DND-41 (cell line): ENCODE measurements around the gene FGF14.

Experiments used
- ATAC-seq: fragments of 200-7000 bp; cut with Tn5 transposase; 3 replicates; pipeline ENCODE4 v1.9.1; 2021; ENCODE audit warnings: low read depth; ENCODE audit not compliant: insufficient read depth
- DNase-seq: peaks from one replicate; pipeline ENCODE4 v3.0.0-alpha.2; 2020
- H2AFZ ChIP-seq: 2 replicates; pipeline ENCODE4 v1.6.0; 2012; ENCODE audit warnings: low read depth, low read length
- H3K27ac ChIP-seq: 2 replicates; pipeline ENCODE4 v1.5.1; 2012; ENCODE audit warnings: low read length, inconsistent platforms
- H3K27me3 ChIP-seq: fragments of 200-600 bp; sonication (generic); 2 replicates; pipeline ENCODE4 v1.6.0; 2012; ENCODE audit warnings: low read length, mild to moderate bottlenecking, inconsistent platforms; ENCODE audit not compliant: insufficient read depth, poor library complexity
- H3K36me3 ChIP-seq: 2 replicates; pipeline ENCODE4 v1.5.1; 2012; ENCODE audit warnings: low read length, inconsistent platforms; ENCODE audit not compliant: insufficient read depth
- H3K4me1 ChIP-seq: 2 replicates; pipeline ENCODE4 v1.5.1; 2012; ENCODE audit warnings: mild to moderate bottlenecking, low read length; ENCODE audit not compliant: insufficient read depth
- H3K4me2 ChIP-seq: 2 replicates; pipeline ENCODE4 v1.6.0; 2012; ENCODE audit warnings: mild to moderate bottlenecking, moderate library complexity, low read length, inconsistent platforms; ENCODE audit not compliant: insufficient read depth
- H3K4me3 ChIP-seq, 2 experiments: fragments of 200-600 bp in 1 of 2; shearing (Covaris generic) in 1 of 2; 2 replicates each; pipeline ENCODE4 v1.5.1; 2012 to 2016; ENCODE audit warnings: inconsistent platforms in 2 of 2, low read length in 2 of 2, mild to moderate bottlenecking in 2 of 2, low read depth in 1 of 2, moderate library complexity in 1 of 2
- H3K79me2 ChIP-seq: 2 replicates; pipeline ENCODE4 v1.6.0; 2012; ENCODE audit warnings: low read length, inconsistent platforms; ENCODE audit not compliant: insufficient read depth
- H3K9ac ChIP-seq: 2 replicates; pipeline ENCODE4 v1.6.0; 2012; ENCODE audit warnings: low read depth, mild to moderate bottlenecking, inconsistent platforms, low read length, moderate library complexity
- H3K9me3 ChIP-seq: 2 replicates; pipeline ENCODE4 v1.5.1; 2012; ENCODE audit warnings: low read length, moderate library complexity, mild to moderate bottlenecking, inconsistent platforms; ENCODE audit not compliant: insufficient read depth, severe bottlenecking
- H4K20me1 ChIP-seq: 2 replicates; pipeline ENCODE4 v1.6.0; 2012; ENCODE audit warnings: low read length; ENCODE audit not compliant: insufficient read depth
- EZH2 ChIP-seq: IDR thresholded peaks from 3 replicates; pipeline ENCODE4 v1.6.1; 2012; ENCODE audit warnings: borderline replicate concordance, low read depth, mild to moderate bottlenecking, moderate library complexity, low read length, inconsistent platforms; ENCODE audit not compliant: severe bottlenecking
- TF ChIP-seq, protein P1 (sequence below): IDR thresholded peaks from 2 replicates; pipeline ENCODE4 v1.5.1; 2012; ENCODE audit warnings: borderline replicate concordance, low read length, moderate library complexity, mild to moderate bottlenecking; ENCODE audit not compliant: poor library complexity, severe bottlenecking; ENCODE audit errors: extremely low read depth

FGF14 gene

DNA sequence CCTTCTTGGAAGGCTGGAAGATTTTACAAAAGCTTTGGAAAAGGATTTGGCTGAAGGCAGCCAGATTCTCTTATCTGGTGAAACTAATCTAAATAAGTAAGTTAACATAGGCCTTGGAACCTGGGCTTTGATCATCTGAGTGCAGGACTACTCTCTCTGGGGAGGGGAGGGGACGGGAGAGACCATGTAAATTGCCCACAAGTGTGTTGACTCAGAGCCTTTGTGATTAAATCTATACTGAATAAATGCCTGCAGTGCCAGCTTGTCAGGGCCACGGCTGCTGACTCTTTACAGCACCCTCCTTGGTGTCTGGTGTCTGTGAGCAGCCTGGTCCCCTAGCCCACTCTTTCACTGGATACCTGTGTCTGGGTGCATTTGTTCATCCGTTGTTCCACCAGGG, 698.0 kb downstream of the FGF14 start:
- no peaks in the 10 kb centered on the region for H3K9me3 ChIP-seq
- H3K79me2 ChIP-seq = no peaks in the 10 kb centered on the region
- peak; percentile 56 for DNase-seq
- H3K4me3 ChIP-seq = no peak overlapping the region
- H3K4me1 ChIP-seq = peaks cover 55% of the 10 kb centered on the region
- no peaks in the 10 kb centered on the region for H3K27me3 ChIP-seq
- no peak overlapping the region for H3K9ac ChIP-seq
- no peaks in the 10 kb centered on the region for H4K20me1 ChIP-seq
- H3K27ac ChIP-seq = peak overlapping the region; percentile 47; the same call in 1 of the 2 replicates
- H2AFZ ChIP-seq = no peak overlapping the region
- H3K36me3 ChIP-seq = no peaks in the 10 kb centered on the region
- ATAC-seq = peak; percentile 32
- no peak overlapping the region for H3K4me2 ChIP-seq
- TF ChIP-seq, protein P1, sequence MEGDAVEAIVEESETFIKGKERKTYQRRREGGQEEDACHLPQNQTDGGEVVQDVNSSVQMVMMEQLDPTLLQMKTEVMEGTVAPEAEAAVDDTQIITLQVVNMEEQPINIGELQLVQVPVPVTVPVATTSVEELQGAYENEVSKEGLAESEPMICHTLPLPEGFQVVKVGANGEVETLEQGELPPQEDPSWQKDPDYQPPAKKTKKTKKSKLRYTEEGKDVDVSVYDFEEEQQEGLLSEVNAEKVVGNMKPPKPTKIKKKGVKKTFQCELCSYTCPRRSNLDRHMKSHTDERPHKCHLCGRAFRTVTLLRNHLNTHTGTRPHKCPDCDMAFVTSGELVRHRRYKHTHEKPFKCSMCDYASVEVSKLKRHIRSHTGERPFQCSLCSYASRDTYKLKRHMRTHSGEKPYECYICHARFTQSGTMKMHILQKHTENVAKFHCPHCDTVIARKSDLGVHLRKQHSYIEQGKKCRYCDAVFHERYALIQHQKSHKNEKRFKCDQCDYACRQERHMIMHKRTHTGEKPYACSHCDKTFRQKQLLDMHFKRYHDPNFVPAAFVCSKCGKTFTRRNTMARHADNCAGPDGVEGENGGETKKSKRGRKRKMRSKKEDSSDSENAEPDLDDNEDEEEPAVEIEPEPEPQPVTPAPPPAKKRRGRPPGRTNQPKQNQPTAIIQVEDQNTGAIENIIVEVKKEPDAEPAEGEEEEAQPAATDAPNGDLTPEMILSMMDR = no peak
- TF ChIP-seq EZH2 = no peak

DNA sequence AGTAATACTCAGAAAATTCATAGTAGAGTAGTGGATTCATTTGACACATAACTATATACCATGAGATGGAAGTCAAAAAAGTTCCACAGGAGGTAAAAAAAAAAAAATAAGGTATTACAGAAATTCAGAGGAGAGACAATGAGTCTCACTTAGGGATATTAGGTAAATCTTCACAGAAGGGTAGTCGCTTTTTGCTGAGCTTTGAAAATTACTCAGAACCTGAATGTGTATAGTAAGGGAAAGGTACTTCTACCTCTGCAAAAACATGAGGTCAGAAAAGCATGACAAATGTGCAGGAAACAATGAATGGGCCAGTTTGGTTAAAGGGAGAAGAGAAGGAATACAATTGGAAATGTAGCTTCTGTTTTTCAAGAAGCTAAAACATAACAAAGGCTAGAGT, 698.8 kb downstream of the FGF14 start:
- no peak overlapping the region for H3K27ac ChIP-seq
- H4K20me1 ChIP-seq = no peaks in the 10 kb centered on the region
- no peaks in the 10 kb centered on the region for H3K27me3 ChIP-seq
- H3K79me2 ChIP-seq = no peaks in the 10 kb centered on the region
- DNase-seq (no peak), ATAC-seq (no peak)
- H3K9ac ChIP-seq = no peak overlapping the region
- H3K4me3 ChIP-seq = no peak overlapping the region
- no peak for TF ChIP-seq EZH2
- TF ChIP-seq, protein P1 = no peak
- H2AFZ ChIP-seq = no peak overlapping the region
- no peaks in the 10 kb centered on the region for H3K36me3 ChIP-seq
- no peak overlapping the region for H3K4me2 ChIP-seq
- H3K9me3 ChIP-seq = no peaks in the 10 kb centered on the region
- H3K4me1 ChIP-seq = peaks cover 47% of the 10 kb centered on the region

DNA sequence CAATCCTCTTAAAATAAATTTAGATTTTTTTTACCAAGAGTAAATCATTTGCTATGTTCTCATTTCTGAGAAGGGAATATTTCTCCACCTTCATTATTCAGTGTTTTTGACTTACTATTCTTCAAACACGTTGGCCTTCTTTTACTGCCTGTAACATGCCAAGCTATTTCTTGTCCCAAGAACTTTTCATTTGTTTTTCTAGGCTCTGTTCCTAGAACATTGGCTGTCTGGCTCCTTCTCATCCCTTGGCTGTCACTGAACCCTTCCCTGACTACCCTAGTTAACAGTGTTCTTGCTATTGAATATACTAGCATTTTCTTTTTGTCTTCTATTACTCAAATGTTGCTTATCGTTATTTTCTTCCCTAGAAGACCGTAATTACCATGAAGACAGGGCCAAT, 701.2 kb downstream of the FGF14 start:
- TF ChIP-seq EZH2 = no peak
- TF ChIP-seq, protein P1 = no peak
- no peak for ATAC-seq
- Histone ChIP-seq H4K20me1 (no peaks in the 10 kb centered on the region), H3K9ac (no peak overlapping the region), H3K36me3 (no peaks in the 10 kb centered on the region), H3K27me3 (no peaks in the 10 kb centered on the region), H3K79me2 (no peaks in the 10 kb centered on the region), H3K4me3 (no peak overlapping the region), H3K9me3 (no peaks in the 10 kb centered on the region), H2AFZ (no peak overlapping the region), H3K4me2 (no peak overlapping the region), H3K4me1 (peaks cover 22% of the 10 kb centered on the region), H3K27ac (no peak overlapping the region)
- no peak for DNase-seq

DNA sequence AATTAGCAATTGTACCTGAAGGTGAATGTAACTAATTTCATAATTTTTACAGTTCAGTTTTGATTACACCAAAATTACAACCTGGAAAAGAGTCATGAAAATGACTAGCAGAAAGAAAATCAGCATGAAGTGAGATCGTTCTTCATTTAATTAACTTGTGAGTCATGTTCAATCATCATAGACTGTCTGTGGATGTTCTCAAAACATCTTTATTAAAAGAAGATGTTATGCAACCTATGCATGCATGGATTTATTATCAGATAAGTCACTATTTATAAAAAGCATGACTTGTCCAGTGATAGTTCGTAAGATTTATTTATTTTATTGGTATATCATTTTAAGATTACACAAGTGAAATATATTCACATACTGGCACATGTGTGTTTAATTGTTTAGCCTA, 703.4 kb downstream of the FGF14 start:
- no peak overlapping the region for H3K27ac ChIP-seq
- no peak for TF ChIP-seq EZH2
- TF ChIP-seq, protein P1 = no peak
- no peak for ATAC-seq
- no peaks in the 10 kb centered on the region for H3K9me3 ChIP-seq
- H3K4me3 ChIP-seq = no peak overlapping the region
- no peaks in the 10 kb centered on the region for H3K36me3 ChIP-seq
- H3K4me1 ChIP-seq = peaks cover under 1% of the 10 kb centered on the region; the same call in 1 of the 2 replicates
- H3K9ac ChIP-seq = no peak overlapping the region
- no peak overlapping the region for H2AFZ ChIP-seq
- no peak overlapping the region for H3K4me2 ChIP-seq
- no peaks in the 10 kb centered on the region for H3K79me2 ChIP-seq
- no peaks in the 10 kb centered on the region for H4K20me1 ChIP-seq
- DNase-seq = no peak
- no peaks in the 10 kb centered on the region for H3K27me3 ChIP-seq
